SU-DHL-6 (cell line): ENCODE measurements around the gene TIRAP.
A peak's percentile ranks its signal among the peaks of the same experiment; 100 is the strongest.

ENCODE experiments used
- H2AFZ ChIP-seq: fragments of 200-600 bp; sonication (generic); 2 replicates; pipeline ENCODE4 v1.6.1; 2014; ENCODE audit warnings: low read depth, mild to moderate bottlenecking, moderate library complexity, mixed read lengths, antibody characterized with exemption, low read length; ENCODE audit not compliant: severe bottlenecking
- H3F3A ChIP-seq: fragments of 200-600 bp; shearing (Covaris generic); 2 replicates; pipeline ENCODE4 v1.6.0; 2016; ENCODE audit warnings: antibody characterized with exemption, mild to moderate bottlenecking; ENCODE audit not compliant: insufficient read depth
- H3K27ac ChIP-seq: fragments of 200-600 bp; sonication (generic); 2 replicates; pipeline ENCODE4 v1.5.1; 2016; ENCODE audit warnings: low read depth, mild to moderate bottlenecking, low read length, moderate library complexity, mixed read lengths
- H3K27me3 ChIP-seq: fragments of 200-600 bp; sonication (generic), shearing (Covaris generic); 2 replicates; pipeline ENCODE4 v1.6.0; 2014; ENCODE audit warnings: mild to moderate bottlenecking, low read length
- H3K36me3 ChIP-seq: fragments of 200-600 bp; sonication (generic); 2 replicates; pipeline ENCODE4 v1.6.1; 2014; ENCODE audit warnings: mild to moderate bottlenecking, low read length, mixed read lengths
- H3K4me2 ChIP-seq: fragments of 300-600, 200-600 bp; shearing (Covaris generic), sonication (generic); 2 replicates; pipeline ENCODE4 v1.6.0; 2014; ENCODE audit warnings: low read length, low read depth, mild to moderate bottlenecking; ENCODE audit not compliant: poor library complexity, severe bottlenecking
- H3K4me3 ChIP-seq: fragments of 200-600 bp; sonication (generic); 2 replicates; pipeline ENCODE4 v1.5.1; 2014; ENCODE audit warnings: antibody characterized with exemption, low read length, mild to moderate bottlenecking, mixed read lengths; ENCODE audit not compliant: insufficient read depth, poor library complexity, severe bottlenecking
- H3K79me2 ChIP-seq: fragments of 200-600 bp; sonication (generic); 2 replicates; pipeline ENCODE4 v1.6.1; 2014; ENCODE audit warnings: mild to moderate bottlenecking, low read length, moderate library complexity; ENCODE audit not compliant: insufficient read depth
- H3K9ac ChIP-seq: fragments of 200-600 bp; sonication (generic); 2 replicates; pipeline ENCODE4 v1.7.0; 2014; ENCODE audit warnings: mild to moderate bottlenecking, low read length
- H3K9me2 ChIP-seq: fragments of 200-600 bp; sonication (generic); replicated peaks from 2 replicates; pipeline ENCODE4 v1.6.1; 2014; ENCODE audit warnings: low read length; ENCODE audit not compliant: insufficient read depth
- H3K9me3 ChIP-seq: fragments of 200-600 bp; sonication (generic); 2 replicates; pipeline ENCODE4 v1.6.1; 2014; ENCODE audit warnings: low read length, mixed read lengths; ENCODE audit not compliant: insufficient read depth
- H4K20me1 ChIP-seq: fragments of 200-600 bp; sonication (generic); 2 replicates; pipeline ENCODE4 v1.6.1; 2014; ENCODE audit warnings: low read depth, mild to moderate bottlenecking, antibody characterized with exemption, low read length, moderate library complexity, mixed read lengths
- CTCF ChIP-seq: fragments of 200-600 bp; sonication (generic); IDR thresholded peaks from one replicate; pipeline ENCODE4 v1.5.1; 2017; ENCODE audit warnings: antibody characterized with exemption, mild to moderate bottlenecking, low read length, moderate library complexity; ENCODE audit not compliant: insufficient read depth, poor library complexity, severe bottlenecking
- EZH2phosphoT487 ChIP-seq: fragments of 200-600 bp; sonication (generic), shearing (Covaris generic); conservative IDR thresholded peaks from 2 replicates; pipeline ENCODE4 v1.6.1; 2018; ENCODE audit warnings: mild to moderate bottlenecking, antibody characterized with exemption, low read length, moderate library complexity, mixed read lengths

TIRAP gene

GRCh38 chr11:126304457-126305075 lies 21.7 kb downstream of the TIRAP start:
- peak overlapping the region; percentile 90 for H2AFZ ChIP-seq
- H3K36me3 ChIP-seq, result no peaks in the 10 kb centered on the region
- peak overlapping the region; percentile 80 for H3K4me3 ChIP-seq
- H3F3A ChIP-seq, result no peaks in the 10 kb centered on the region
- TF ChIP-seq CTCF, result no peak
- no peak for TF ChIP-seq EZH2phosphoT487
- H4K20me1 ChIP-seq, result no peaks in the 10 kb centered on the region
- H3K27me3 ChIP-seq, result no peaks in the 10 kb centered on the region
- no peaks in the 10 kb centered on the region for H3K9me3 ChIP-seq
- H3K9me2 ChIP-seq, result no peaks in the 10 kb centered on the region
- peak overlapping the region; percentile 91 for H3K9ac ChIP-seq
- peak overlapping the region; percentile 64 for H3K27ac ChIP-seq
- peaks cover 8% of the 10 kb centered on the region for H3K79me2 ChIP-seq
- H3K4me2 ChIP-seq, result peak overlapping the region; percentile 78

- H3K79me2 ChIP-seq, result peaks cover 8% of the 10 kb centered on the region
- H3K4me3 ChIP-seq, result no peak overlapping the region
- no peak for TF ChIP-seq EZH2phosphoT487
- TF ChIP-seq CTCF, result no peak
- no peaks in the 10 kb centered on the region for H3F3A ChIP-seq
- no peaks in the 10 kb centered on the region for H3K36me3 ChIP-seq
- H3K4me2 ChIP-seq, result peak overlapping the region; percentile 24
- no peak overlapping the region for H2AFZ ChIP-seq
- H3K9ac ChIP-seq, result no peak overlapping the region
- no peak overlapping the region for H3K27ac ChIP-seq
- no peaks in the 10 kb centered on the region for H4K20me1 ChIP-seq
- no peaks in the 10 kb centered on the region for H3K27me3 ChIP-seq
- H3K9me3 ChIP-seq, result no peaks in the 10 kb centered on the region
- H3K9me2 ChIP-seq, result no peaks in the 10 kb centered on the region
These were observed 22.8 kb downstream of the TIRAP start for GRCh38 chr11:126305699-126306098.

GRCh38 chr11:126307706-126308105 lies 24.8 kb downstream of the TIRAP start:
- H2AFZ ChIP-seq, result no peak overlapping the region
- H3K9me2 ChIP-seq, result no peaks in the 10 kb centered on the region
- H3K4me2 ChIP-seq, result no peak overlapping the region
- H3F3A ChIP-seq, result no peaks in the 10 kb centered on the region
- no peaks in the 10 kb centered on the region for H4K20me1 ChIP-seq
- H3K79me2 ChIP-seq, result peaks cover 8% of the 10 kb centered on the region
- H3K9ac ChIP-seq, result no peak overlapping the region
- no peaks in the 10 kb centered on the region for H3K27me3 ChIP-seq
- H3K4me3 ChIP-seq, result no peak overlapping the region
- no peaks in the 10 kb centered on the region for H3K36me3 ChIP-seq
- TF ChIP-seq EZH2phosphoT487 (no peak), CTCF (peak; percentile 13)
- no peak overlapping the region for H3K27ac ChIP-seq
- H3K9me3 ChIP-seq, result no peaks in the 10 kb centered on the region
